GM12891 (cell line): ENCODE data around the gene CD2BP2.

Experiments used
- PAX5 ChIP-seq: IDR thresholded peaks from 2 replicates; pipeline ENCODE4 v1.6.1; 2011; ENCODE audit warnings: low read length, moderate library complexity, mild to moderate bottlenecking; ENCODE audit not compliant: insufficient read depth, severe bottlenecking
- POLR2A ChIP-seq: IDR thresholded peaks from 2 replicates; pipeline ENCODE4 v1.6.1; 2011; ENCODE audit warnings: low read depth, low read length, control low read depth
- POLR2AphosphoS5 ChIP-seq: IDR thresholded peaks from 2 replicates; pipeline ENCODE4 v1.6.1; 2011; ENCODE audit warnings: low read depth, low read length, control low read depth
- POU2F2 ChIP-seq: IDR thresholded peaks from 2 replicates; pipeline ENCODE4 v1.6.1; 2011; ENCODE audit warnings: low read depth, mild to moderate bottlenecking, control low read depth, low read length, moderate library complexity
- SPI1 ChIP-seq: IDR thresholded peaks from 2 replicates; pipeline ENCODE4 v1.6.1; 2011; ENCODE audit warnings: low read depth, low read length, control low read depth

- TF ChIP-seq POLR2A (no peak), POLR2AphosphoS5 (no peak), POU2F2 (no peak), SPI1 (no peak), PAX5 (no peak)
Measured at GRCh38 chr16:30368122-30368791, 13.1 kb upstream of the CD2BP2 start.
